AG20443 (cell line): ENCODE results near the gene UVSSA.
"Not testable (repeated sequence)": the region's sequence is repeated elsewhere in the genome, so short reads cannot be mapped to it uniquely, and the experiment has no call there.

ENCODE experiments used
- DNase-seq: peaks from one replicate; pipeline ENCODE4 v3.0.0; 2012; ENCODE audit warnings: low spot score, mixed read lengths

Gene UVSSA

GRCh38 chr4:1330761-1331590 lies 16.0 kb upstream of the UVSSA start:
- no peak for DNase-seq

- DNase-seq: no peak
These were observed 15.2 kb upstream of the UVSSA start for GRCh38 chr4:1331591-1332353.

GRCh38 chr4:1332686-1333085 lies 14.3 kb upstream of the UVSSA start:
- no peak for DNase-seq

GRCh38 chr4:1333256-1333655 lies 13.8 kb upstream of the UVSSA start:
- no peak for DNase-seq

GRCh38 chr4:1333851-1334578 lies 13.0 kb upstream of the UVSSA start:
- DNase-seq: not testable (repeated sequence)

GRCh38 chr4:1334579-1334895 lies 12.5 kb upstream of the UVSSA start:
- DNase-seq: no peak

- DNase-seq: not testable (repeated sequence)
These were observed 11.7 kb upstream of the UVSSA start for GRCh38 chr4:1335193-1335883.

- no peak for DNase-seq
These were observed 10.9 kb upstream of the UVSSA start for GRCh38 chr4:1336088-1336491.

- DNase-seq: no peak
These were observed 9.6 kb upstream of the UVSSA start for GRCh38 chr4:1337376-1337831.

GRCh38 chr4:1337951-1338751 lies 8.9 kb upstream of the UVSSA start:
- no peak for DNase-seq

- DNase-seq: no peak
These were observed 8.1 kb upstream of the UVSSA start for GRCh38 chr4:1338752-1339414.

GRCh38 chr4:1339489-1339888 lies 7.5 kb upstream of the UVSSA start:
- DNase-seq: no peak

GRCh38 chr4:1340181-1340747 lies 6.7 kb upstream of the UVSSA start:
- DNase-seq: no peak

GRCh38 chr4:1340861-1341260 lies 6.1 kb upstream of the UVSSA start:
- DNase-seq: no peak

GRCh38 chr4:1342003-1342402 lies 5.0 kb upstream of the UVSSA start:
- DNase-seq: no peak

GRCh38 chr4:1344696-1345095 lies 2.3 kb upstream of the UVSSA start:
- no peak for DNase-seq

- DNase-seq: peak; percentile 52
These were observed 866 bp upstream of the UVSSA start for GRCh38 chr4:1345903-1346780.

- peak; percentile 92 for DNase-seq
These were observed 429 bp downstream of the UVSSA start for GRCh38 chr4:1347410-1347864.

GRCh38 chr4:1348014-1348513 lies 1.1 kb downstream of the UVSSA start:
- DNase-seq: no peak
